Vagina (tissue), 2 donors: ENCODE results near the gene CST4. TPM values are rescaled to one million over a fixed set of nuclear protein-coding genes. Genes with fewer than 3 reads are reported as not detected.

Source experiments
- DNase-seq, 2 donors: peaks; one replicate each; pipeline ENCODE4 v3.0.0-alpha.2; 2017; ENCODE audit errors: extremely low spot score in 2 of 2
- H3K27ac ChIP-seq: fragments of 200-600 bp; sonication (generic); one replicate; pipeline ENCODE4 v1.5.1; 2019
- H3K27me3 ChIP-seq: fragments of 200-600 bp; sonication (generic); one replicate; pipeline ENCODE4 v1.5.1; 2019
- H3K36me3 ChIP-seq, 2 donors: fragments of 200-600 bp; sonication (generic); one replicate each; pipeline ENCODE4 v1.5.1; 2017 to 2019
- H3K4me1 ChIP-seq: fragments of 200-600 bp; sonication (generic); one replicate; pipeline ENCODE4 v1.5.1; 2019
- H3K4me3 ChIP-seq, 2 donors: fragments of 200-600 bp; sonication (generic); 1 replicate in 1 of 2; 2 replicates in 1 of 2; pipeline ENCODE4 v1.5.1; 2016 to 2019
- H3K9me3 ChIP-seq: fragments of 200-600 bp; sonication (generic); one replicate; pipeline ENCODE4 v1.5.1; 2019
- CTCF ChIP-seq, 3 experiments: fragments of 450-650 bp in 2 of 3; fragments of 200-600 bp in 1 of 3; sonication (generic) in 1 of 3; IDR thresholded peaks; one replicate each; pipeline ENCODE4 v1.5.1; 2017 to 2019; ENCODE audit warnings: antibody characterized with exemption in 3 of 3, mild to moderate bottlenecking in 2 of 3, moderate library complexity in 2 of 3
- POLR2A ChIP-seq, 2 donors: fragments of 450-650 bp; IDR thresholded peaks; one replicate each; pipeline ENCODE4 v1.6.1; 2017; ENCODE audit warnings: antibody characterized with exemption in 2 of 2, mild to moderate bottlenecking in 2 of 2, moderate library complexity in 2 of 2
- POLR2AphosphoS5 ChIP-seq, 2 donors: sonication (generic); formaldehyde crosslinking; IDR thresholded peaks; one replicate each; pipeline ENCODE4 v1.9.0; 2017; ENCODE audit warnings: antibody characterized with exemption in 2 of 2, mild to moderate bottlenecking in 2 of 2, low read depth in 1 of 2; ENCODE audit not compliant: insufficient read depth in 1 of 2
- intact Hi-C: fragments of 100-400 bp; cut with DNase I; formaldehyde crosslinking; loops from one replicate; pipeline ENCODE4 v1.15.1; 2023
- total RNA-seq: library from RNA; depleted of rRNA; stranded (reverse); fragments of >200 nt; gene quantifications from one replicate; pipeline ENCODE4 v1.2.3, GENCODE V29; 2016

Gene CST4
- total RNA-seq, 1 donor from 2014 or later = not detected

DNA sequence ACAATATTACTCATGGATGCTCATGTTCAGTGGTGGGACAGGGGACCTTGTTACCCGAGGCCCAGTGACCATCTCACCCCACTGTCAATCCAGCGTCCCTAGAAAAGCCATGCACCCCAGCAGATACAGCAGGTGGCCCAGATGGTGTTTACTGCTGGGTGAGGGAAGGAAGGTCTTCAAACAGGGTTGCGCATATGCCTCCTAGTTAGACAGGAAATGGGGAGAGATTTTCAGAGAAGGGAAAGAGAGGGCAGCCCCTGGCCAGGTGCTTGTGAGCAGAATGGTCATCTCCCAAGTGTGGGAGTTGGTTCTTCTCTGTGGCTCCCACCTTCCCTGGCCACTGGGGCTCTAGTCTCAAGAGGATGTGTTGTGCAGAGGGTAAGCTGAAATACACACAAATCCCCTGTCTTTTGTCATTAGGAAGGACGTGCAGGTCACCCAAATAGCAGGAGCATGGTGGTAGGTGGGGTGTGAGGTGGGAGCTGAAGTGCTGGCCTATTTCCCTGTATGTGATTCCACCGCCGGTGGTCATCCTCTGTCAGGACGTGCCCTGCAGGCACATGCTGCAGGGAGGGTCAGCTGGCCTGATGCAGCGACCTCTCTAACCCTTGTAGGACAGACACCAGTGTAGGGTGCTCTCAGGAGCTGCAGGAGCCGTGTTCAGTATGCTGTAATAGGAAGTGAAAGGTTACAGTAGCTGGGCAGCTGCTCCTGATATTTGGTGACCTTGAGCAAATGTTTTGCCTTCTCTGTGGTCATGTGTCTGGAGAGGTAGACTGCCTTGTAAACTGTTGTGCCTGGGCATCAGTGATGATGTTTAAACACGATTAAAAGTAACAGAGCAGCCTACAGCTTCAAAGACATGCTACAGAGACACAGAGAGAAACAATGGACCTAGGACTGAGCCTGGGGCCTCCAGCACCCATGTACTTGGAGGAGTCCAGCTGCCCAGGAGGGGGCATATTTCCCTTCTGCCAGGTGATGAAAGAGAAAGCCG lies 47.9 kb downstream of the CST4 start:
- H3K36me3 ChIP-seq = no peaks in the 10 kb centered on the region
- peaks cover 25% of the 10 kb centered on the region for H3K4me1 ChIP-seq
- H3K4me3 ChIP-seq = no peak overlapping the region
- TF ChIP-seq POLR2A (IDR thresholded peaks at IDR 0.05) (no peak), CTCF (IDR thresholded peaks at IDR 0.05) (no peak), POLR2AphosphoS5 (IDR thresholded peaks at IDR 0.05; ENCODE audit: insufficient read depth in 1 of 2, low read depth in 1 of 2) (no peak)
- DNase-seq = no peak
- H3K27ac ChIP-seq = peak overlapping the region; percentile 33
- no peaks in the 10 kb centered on the region for H3K9me3 ChIP-seq
- H3K27me3 ChIP-seq = no peaks in the 10 kb centered on the region
- intact Hi-C loops = no loop called here

- no peak overlapping the region for H3K27ac ChIP-seq
- intact Hi-C loops = no loop called here
Measured at GRCh38 chr20:23640018-23640601, 48.7 kb downstream of the CST4 start.

DNA sequence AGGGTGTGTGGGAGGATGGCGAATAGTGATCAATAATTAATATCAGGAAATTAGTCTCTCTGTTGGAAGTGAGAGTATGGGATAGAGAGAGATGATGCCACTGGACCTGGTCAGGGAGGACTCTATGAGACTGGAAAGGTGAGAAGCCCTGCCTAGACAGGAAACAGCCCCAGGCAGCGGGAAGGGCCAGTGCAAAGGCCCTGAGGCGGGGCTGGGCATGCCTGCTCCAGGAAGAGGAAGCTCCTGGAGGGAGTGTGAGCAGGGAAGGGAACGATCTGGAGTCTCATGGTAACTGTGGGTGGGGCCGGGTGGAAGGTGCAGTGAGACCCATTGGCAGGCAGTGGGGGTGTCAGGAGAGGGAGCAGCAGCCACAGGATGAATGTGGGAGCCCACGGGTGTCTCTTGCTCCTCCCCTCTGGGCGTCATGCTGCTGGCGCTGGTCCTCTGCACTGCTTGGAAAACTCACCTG lies 49.3 kb downstream of the CST4 start:
- TF ChIP-seq POLR2AphosphoS5 (IDR thresholded peaks at IDR 0.05; ENCODE audit: insufficient read depth in 1 of 2, low read depth in 1 of 2) = no peak
- TF ChIP-seq CTCF (IDR thresholded peaks at IDR 0.05) = no peak
- TF ChIP-seq POLR2A (IDR thresholded peaks at IDR 0.05) = no peak
- Histone ChIP-seq H3K4me1 (peaks cover 40% of the 10 kb centered on the region), H3K27me3 (no peaks in the 10 kb centered on the region), H3K9me3 (no peaks in the 10 kb centered on the region), H3K4me3 (no peak overlapping the region), H3K27ac (no peak overlapping the region), H3K36me3 (no peaks in the 10 kb centered on the region)
- intact Hi-C loops = loop anchor here (5.0 kb wide), 1 partner anchor 282 kb away; no protein-coding TSS in a partner anchor
- peak in 1 of 2 donors; percentile 78 for DNase-seq

More at GRCh38 chr20:23640018-23640601, 48.7 kb downstream of the CST4 start:
- Histone ChIP-seq H3K9me3 (no peaks in the 10 kb centered on the region), H3K36me3 (no peaks in the 10 kb centered on the region), H3K4me3 (no peak overlapping the region), H3K4me1 (peaks cover 34% of the 10 kb centered on the region), H3K27me3 (no peaks in the 10 kb centered on the region)
- no peak for TF ChIP-seq POLR2A (IDR thresholded peaks at IDR 0.05)
- DNase-seq = no peak

- peak overlapping the region in 1 of 2 donors; percentile 81 for H3K4me3 ChIP-seq
Measured at GRCh38 chr20:23638309-23638708, 50.5 kb downstream of the CST4 start.

More at GRCh38 chr20:23638309-23638708, 50.5 kb downstream of the CST4 start:
- Histone ChIP-seq H3K27me3 (no peaks in the 10 kb centered on the region), H3K27ac (peak overlapping the region; percentile 89), H3K4me1 (peaks cover 46% of the 10 kb centered on the region), H3K9me3 (no peaks in the 10 kb centered on the region), H3K36me3 (peaks cover 0 to 9% of the 10 kb centered on the region in 2 donors)
- no peak for DNase-seq
- intact Hi-C loops = loop anchor here (5.0 kb wide), 1 partner anchor 281 kb away; no protein-coding TSS in a partner anchor
- TF ChIP-seq POLR2A (IDR thresholded peaks at IDR 0.05) = no peak
- no peak for TF ChIP-seq POLR2AphosphoS5 (IDR thresholded peaks at IDR 0.05; ENCODE audit: insufficient read depth in 1 of 2, low read depth in 1 of 2)
- TF ChIP-seq CTCF (IDR thresholded peaks at IDR 0.05) = no peak
